ENCODE results near the gene ZP2. TPM values are rescaled to one million over a fixed set of nuclear protein-coding genes. Genes with fewer than 3 reads are reported as not detected.

Gene ZP2
- total RNA-seq, 1 donor, result not detected

DNA sequence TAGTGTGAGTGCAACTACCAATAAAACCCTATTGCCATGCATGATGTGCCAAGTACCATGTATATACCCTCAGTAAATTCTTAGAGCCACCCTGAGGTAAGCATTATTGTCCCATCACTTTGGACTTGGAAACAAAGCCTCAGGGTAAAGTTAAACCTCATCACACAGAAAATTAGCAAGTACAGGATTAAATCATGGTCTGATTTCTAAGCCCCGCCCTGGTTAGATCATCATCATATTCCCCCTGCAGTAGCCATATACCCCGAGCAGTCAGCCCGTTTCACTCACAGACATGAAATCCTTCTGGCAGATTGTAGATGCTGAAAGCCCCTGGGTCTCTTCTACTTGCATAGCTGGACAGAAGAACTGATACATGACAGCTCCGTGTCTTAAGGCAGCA, 4.8 kb downstream of the ZP2 start:
- no peak overlapping the region for H3K4me2 ChIP-seq (ENCODE audit: insufficient read depth, low read length)
- no peaks in the 10 kb centered on the region for H3K9me3 ChIP-seq (ENCODE audit: low read depth, low read length)
- H3K4me3 ChIP-seq (ENCODE audit: insufficient read depth, low read length), result no peak overlapping the region
- peaks cover 46% of the 10 kb centered on the region for H3K27me3 ChIP-seq (ENCODE audit: insufficient read depth, low read length)
- no peaks in the 10 kb centered on the region for H3K79me2 ChIP-seq (ENCODE audit: insufficient read depth, low read length)
- no peak overlapping the region for H2AFZ ChIP-seq (ENCODE audit: low read length)
- DNase-seq (ENCODE audit: insufficient read length, low spot score, missing footprints), result no peak
- H3K4me1 ChIP-seq (ENCODE audit: insufficient read depth, low read length), result no peaks in the 10 kb centered on the region
- no peaks in the 10 kb centered on the region for H3K36me3 ChIP-seq (ENCODE audit: insufficient read depth, low read length)
- no peaks in the 10 kb centered on the region for H4K20me1 ChIP-seq (ENCODE audit: insufficient read depth, low read length)
- no peak overlapping the region for H3K27ac ChIP-seq (ENCODE audit: low read depth, low read length)
- TF ChIP-seq, protein P1, sequence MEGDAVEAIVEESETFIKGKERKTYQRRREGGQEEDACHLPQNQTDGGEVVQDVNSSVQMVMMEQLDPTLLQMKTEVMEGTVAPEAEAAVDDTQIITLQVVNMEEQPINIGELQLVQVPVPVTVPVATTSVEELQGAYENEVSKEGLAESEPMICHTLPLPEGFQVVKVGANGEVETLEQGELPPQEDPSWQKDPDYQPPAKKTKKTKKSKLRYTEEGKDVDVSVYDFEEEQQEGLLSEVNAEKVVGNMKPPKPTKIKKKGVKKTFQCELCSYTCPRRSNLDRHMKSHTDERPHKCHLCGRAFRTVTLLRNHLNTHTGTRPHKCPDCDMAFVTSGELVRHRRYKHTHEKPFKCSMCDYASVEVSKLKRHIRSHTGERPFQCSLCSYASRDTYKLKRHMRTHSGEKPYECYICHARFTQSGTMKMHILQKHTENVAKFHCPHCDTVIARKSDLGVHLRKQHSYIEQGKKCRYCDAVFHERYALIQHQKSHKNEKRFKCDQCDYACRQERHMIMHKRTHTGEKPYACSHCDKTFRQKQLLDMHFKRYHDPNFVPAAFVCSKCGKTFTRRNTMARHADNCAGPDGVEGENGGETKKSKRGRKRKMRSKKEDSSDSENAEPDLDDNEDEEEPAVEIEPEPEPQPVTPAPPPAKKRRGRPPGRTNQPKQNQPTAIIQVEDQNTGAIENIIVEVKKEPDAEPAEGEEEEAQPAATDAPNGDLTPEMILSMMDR (IDR thresholded peaks at IDR 0.05; ENCODE audit: extremely low read depth, low read depth, low read length), result no peak

DNA sequence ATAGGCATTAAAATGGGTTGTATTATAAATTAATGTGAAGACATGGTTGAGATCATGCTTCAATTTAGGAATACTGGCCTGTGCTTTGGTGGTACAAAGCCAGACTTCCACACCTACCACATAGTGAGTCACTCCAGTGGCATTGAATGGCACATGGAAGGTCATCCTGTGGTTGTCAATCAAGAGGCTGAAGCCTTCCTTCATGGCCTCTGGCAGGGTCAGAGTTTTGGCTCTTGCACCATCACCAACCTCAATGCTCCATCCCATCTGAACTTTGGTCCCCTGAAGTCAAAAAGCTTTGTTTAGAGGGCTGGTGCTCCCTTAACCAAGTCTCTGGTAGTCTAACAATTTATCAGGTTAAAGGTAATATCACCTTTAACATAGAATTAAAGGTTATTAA, 6.1 kb downstream of the ZP2 start:
- TF ChIP-seq, protein P1 (IDR thresholded peaks at IDR 0.05; ENCODE audit: extremely low read depth, low read depth, low read length), result no peak
- Histone ChIP-seq H3K27me3 (ENCODE audit: insufficient read depth, low read length) (peaks cover 47% of the 10 kb centered on the region), H3K27ac (ENCODE audit: low read depth, low read length) (no peak overlapping the region), H2AFZ (ENCODE audit: low read length) (no peak overlapping the region), H3K4me1 (ENCODE audit: insufficient read depth, low read length) (no peaks in the 10 kb centered on the region), H3K36me3 (ENCODE audit: insufficient read depth, low read length) (no peaks in the 10 kb centered on the region), H3K9me3 (ENCODE audit: low read depth, low read length) (no peaks in the 10 kb centered on the region), H3K4me3 (ENCODE audit: insufficient read depth, low read length) (no peak overlapping the region), H3K79me2 (ENCODE audit: insufficient read depth, low read length) (no peaks in the 10 kb centered on the region), H4K20me1 (ENCODE audit: insufficient read depth, low read length) (no peaks in the 10 kb centered on the region), H3K4me2 (ENCODE audit: insufficient read depth, low read length) (no peak overlapping the region)
- DNase-seq (ENCODE audit: insufficient read length, low spot score, missing footprints), result no peak

DNA sequence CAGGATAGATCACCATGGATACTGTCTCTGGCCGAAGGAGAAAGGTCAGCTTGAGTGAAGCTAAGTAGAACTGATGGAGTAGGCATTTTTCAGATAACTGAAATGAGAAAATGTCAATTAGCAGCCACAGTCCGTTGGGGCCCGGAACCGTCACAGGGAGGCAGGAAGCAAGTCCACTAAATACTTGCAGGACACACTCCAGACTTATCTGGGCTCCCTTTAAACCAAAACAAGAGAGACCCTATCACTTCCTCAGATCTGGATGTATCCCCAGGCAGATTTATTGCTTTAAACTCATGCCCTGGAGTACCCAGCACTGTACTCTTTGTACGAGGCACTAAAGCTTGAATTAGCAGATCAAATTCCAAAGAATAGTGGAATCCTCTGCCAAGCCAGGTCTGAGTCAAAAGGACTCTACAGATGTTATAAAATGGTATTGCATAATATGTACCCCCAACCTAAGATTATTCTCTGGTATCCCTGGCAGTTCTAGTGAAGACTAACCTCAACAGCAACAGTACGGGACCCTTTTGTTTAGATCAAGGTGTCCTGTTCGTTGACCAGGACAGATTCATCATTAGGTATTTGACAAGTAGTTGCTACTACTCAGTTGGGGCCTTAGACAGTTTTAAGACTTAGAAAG, 8.1 kb downstream of the ZP2 start:
- peaks cover 53% of the 10 kb centered on the region for H3K27me3 ChIP-seq (ENCODE audit: insufficient read depth, low read length)
- no peaks in the 10 kb centered on the region for H3K36me3 ChIP-seq (ENCODE audit: insufficient read depth, low read length)

DNA sequence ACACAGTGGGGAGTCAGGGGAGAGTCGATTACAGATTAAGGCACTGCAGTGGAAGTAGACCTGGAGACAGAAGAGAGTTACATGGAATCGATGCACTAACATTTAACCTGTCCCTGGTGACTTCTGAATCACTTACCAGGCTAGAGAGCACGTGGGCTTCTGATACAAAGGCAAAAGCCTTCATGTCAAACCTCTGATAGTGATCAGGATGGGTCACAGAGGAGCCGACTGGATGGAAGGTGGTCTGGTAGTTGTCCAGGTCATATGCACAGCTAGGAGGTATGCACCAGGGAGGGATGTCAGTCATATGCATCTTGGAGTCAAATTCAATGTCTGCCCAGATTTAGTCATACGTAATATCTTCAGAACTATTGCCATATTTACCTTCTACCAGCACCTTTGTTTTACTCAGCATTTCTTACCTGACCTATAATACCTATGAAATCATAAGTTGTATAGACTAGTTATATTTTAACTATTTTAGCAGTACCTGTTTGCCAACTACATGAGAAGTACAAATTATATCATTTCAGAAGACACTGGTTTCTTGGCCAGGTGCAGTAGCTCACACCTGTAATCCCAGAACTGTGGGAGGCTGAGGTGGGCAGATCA, 11.7 kb downstream of the ZP2 start:
- H3K4me2 ChIP-seq (ENCODE audit: insufficient read depth, low read length), result no peak overlapping the region
- H3K27me3 ChIP-seq (ENCODE audit: insufficient read depth, low read length), result peaks cover 62% of the 10 kb centered on the region
- H3K4me1 ChIP-seq (ENCODE audit: insufficient read depth, low read length), result peaks cover 7% of the 10 kb centered on the region
- no peak for DNase-seq (ENCODE audit: insufficient read length, low spot score, missing footprints)
- TF ChIP-seq, protein P1 (IDR thresholded peaks at IDR 0.05; ENCODE audit: extremely low read depth, low read depth, low read length), result no peak
- H2AFZ ChIP-seq (ENCODE audit: low read length), result no peak overlapping the region
- no peaks in the 10 kb centered on the region for H3K9me3 ChIP-seq (ENCODE audit: low read depth, low read length)
- no peak overlapping the region for H3K4me3 ChIP-seq (ENCODE audit: insufficient read depth, low read length)
- no peaks in the 10 kb centered on the region for H4K20me1 ChIP-seq (ENCODE audit: insufficient read depth, low read length)
- H3K27ac ChIP-seq (ENCODE audit: low read depth, low read length), result no peak overlapping the region
- no peaks in the 10 kb centered on the region for H3K79me2 ChIP-seq (ENCODE audit: insufficient read depth, low read length)
- no peaks in the 10 kb centered on the region for H3K36me3 ChIP-seq (ENCODE audit: insufficient read depth, low read length)

More for the DNA sequence above, 8.1 kb downstream of the ZP2 start:
- no peaks in the 10 kb centered on the region for H3K79me2 ChIP-seq (ENCODE audit: insufficient read depth, low read length)
- no peak overlapping the region for H3K27ac ChIP-seq (ENCODE audit: low read depth, low read length)
- H3K4me2 ChIP-seq (ENCODE audit: insufficient read depth, low read length), result no peak overlapping the region
- TF ChIP-seq, protein P1 (IDR thresholded peaks at IDR 0.05; ENCODE audit: extremely low read depth, low read depth, low read length), result no peak
- H3K9me3 ChIP-seq (ENCODE audit: low read depth, low read length), result no peaks in the 10 kb centered on the region
- no peak for DNase-seq (ENCODE audit: insufficient read length, low spot score, missing footprints)
- H3K4me1 ChIP-seq (ENCODE audit: insufficient read depth, low read length), result no peaks in the 10 kb centered on the region
- H4K20me1 ChIP-seq (ENCODE audit: insufficient read depth, low read length), result no peaks in the 10 kb centered on the region
- no peak overlapping the region for H3K4me3 ChIP-seq (ENCODE audit: insufficient read depth, low read length)
- H2AFZ ChIP-seq (ENCODE audit: low read length), result no peak overlapping the region

Measured in osteoblast (primary cell).